Nucleus accumbens (tissue), 56 donors: Measurements from ENCODE around the gene NPHP4.

ENCODE experiments used
- DNase-seq, 56 donors: peaks; one replicate each; lab custom pipeline; 2025; lab: John Stamatoyannopoulos, UW

The NPHP4 gene

DNA sequence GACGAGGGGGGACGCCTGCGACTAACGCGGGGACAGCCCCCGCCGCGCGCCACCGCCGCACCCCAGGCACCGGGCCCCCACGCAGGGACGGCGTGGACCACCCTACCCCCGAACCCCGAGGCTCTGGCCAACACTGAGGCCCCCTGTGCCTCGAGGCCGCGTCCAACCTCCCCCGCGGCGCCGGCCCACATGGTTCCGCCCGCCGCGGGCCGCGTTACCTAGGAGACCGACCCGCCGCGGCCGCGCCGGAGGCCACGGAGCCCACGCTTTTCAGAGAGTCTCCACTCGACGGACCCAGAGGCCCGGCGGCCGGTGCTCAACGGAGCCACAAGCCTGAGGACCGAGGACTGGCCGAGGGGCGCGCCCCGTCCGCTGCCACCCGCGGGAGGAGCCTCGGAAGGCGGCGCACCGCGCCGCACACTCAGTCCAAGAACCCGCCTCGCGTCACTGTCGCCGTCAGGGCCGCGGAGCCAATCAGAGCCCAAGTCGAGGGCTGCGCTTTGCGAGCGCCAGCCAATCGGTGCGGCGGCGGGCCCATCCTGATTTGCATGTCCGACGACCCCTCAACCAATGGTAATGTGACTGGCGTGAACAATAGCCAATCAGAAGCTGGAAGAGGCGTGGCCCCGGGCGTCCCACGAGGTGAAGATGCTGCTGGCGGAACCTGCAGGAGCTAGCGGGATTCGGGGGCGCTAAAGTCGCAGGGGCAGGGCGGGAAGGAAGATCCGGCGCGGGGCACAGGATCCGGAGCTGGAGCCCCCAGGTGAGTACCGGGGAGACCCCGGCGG is at the start of gene NPHP4:
Gene NPHP4 (minus strand): TSS at position 400 of the 788 bp plus-strand sequence. CDS start 6,136 bp downstream, outside the sequence.
- DNase-seq, result peak; percentile 89 to 100 (median 99)

DNA sequence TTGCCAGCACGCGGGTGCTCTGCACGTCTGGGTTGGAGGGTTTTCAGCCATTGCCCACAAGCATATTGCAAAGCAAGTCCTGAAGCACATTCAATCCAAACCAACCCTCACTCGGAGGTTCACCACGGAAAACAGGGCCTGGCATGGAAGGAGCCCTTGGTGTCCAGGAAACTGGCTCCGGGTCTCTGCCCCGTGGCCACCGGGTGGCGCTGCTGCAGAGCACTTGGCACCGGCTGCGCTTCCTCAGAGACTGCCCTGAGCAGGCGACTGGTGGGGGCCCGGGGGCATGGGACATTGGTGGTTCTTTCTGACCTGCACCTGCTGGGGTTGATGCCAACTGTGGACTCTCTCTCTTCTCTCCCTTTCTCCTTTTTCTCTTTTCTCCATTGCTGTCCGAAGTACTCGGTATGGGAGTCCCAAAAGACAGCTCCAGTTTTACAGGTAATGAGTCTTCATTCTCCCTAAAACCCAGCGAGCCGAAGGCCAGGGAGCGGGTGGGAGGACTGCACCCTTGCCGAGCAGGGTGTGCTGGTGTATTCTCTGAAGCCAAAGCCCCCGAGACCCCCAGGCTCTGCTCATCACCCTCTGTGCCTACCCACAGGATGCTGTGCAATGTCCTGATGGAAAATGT is 49.3 kb upstream of the NPHP4 start:
- DNase-seq, result peak in 6 of 56 donors; percentile 6 to 32 (median 22)

DNA sequence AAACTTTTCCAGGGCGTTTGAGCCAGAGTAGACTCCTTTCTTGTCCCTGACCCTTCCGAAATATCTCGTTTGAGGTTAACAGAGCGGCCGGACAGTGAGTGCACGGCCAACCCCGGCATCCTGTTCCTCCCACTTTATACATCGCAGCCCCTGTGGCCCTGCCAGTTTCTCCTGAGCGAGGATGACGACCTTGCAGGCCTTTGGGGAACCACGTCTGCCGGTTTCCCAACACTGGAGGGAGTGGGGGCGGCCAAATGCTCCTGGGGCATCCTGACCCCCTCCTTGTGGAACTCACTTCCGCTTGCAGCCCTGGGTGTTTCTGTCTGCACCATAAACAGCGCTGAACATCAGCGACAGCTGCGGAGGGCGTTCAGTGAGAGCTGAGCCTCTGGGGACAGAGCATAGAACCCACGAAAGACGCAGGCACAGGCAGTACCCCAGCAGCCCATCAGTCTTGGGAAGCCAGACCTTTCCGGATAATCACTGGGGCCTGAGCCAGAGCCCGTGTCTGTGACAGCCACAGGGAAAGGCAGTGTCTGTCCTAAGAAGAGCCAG is 48.7 kb upstream of the NPHP4 start:
- no peak for DNase-seq

DNA sequence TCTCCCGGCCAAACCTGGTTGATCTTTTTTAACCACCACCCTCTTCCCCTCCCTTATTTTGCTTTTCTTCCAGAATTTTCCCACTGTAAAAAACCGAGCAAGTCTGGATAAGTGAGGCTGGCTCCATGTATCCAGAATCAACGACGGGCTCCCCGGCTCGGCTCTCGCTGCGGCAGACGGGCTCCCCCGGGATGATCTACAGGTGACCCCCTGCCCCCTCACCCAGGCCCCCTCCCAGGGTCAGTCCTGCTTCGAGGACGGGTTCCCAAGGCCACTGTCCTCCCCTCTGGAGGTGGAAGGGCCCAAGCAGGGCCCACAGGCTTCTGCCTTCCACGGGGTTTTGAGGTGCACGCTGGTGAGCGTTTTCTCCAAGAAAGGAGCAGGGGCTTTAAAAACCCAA is 48.2 kb upstream of the NPHP4 start:
- no peak for DNase-seq

DNA sequence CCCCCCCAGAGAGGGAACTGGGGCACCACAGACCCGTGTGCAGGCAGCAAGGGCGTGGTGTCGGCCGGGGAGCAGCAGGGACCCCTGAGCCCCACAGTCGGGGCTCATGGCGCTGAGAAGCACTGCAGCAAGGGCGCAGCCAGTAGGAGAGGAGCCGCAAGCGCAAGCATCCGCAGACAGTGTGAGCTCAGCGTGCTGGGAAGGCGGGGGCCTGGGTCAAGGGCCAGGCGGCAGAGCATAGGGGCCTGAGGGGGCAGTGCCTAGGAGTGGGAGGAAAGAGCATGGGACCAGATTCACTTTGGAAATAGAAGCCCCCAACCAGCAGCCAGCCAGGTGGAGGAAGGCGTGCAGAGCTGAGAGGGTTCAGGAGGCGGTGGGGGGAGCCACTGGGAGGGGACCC is 46.8 kb upstream of the NPHP4 start:
- DNase-seq, result no peak

DNA sequence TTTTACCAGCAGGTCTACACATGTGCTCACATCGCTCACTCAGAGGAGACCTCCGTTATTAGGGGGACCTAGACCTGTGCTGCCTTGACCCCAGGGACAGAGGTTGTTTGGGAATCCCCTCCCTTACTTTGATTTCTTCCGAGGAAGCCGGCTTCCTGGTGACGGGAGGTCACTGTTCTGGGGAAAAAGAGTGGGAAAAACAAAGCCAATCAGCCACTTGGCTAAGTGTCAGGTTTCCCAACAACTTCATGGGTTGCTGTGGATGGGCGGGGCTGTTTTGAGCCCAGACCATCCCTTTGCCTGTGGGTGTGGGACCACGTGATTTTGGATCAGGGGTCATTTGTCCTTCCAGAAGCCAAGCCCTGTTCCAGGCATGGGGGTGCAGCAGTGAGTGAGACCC is 46.4 kb upstream of the NPHP4 start:
- no peak for DNase-seq

DNA sequence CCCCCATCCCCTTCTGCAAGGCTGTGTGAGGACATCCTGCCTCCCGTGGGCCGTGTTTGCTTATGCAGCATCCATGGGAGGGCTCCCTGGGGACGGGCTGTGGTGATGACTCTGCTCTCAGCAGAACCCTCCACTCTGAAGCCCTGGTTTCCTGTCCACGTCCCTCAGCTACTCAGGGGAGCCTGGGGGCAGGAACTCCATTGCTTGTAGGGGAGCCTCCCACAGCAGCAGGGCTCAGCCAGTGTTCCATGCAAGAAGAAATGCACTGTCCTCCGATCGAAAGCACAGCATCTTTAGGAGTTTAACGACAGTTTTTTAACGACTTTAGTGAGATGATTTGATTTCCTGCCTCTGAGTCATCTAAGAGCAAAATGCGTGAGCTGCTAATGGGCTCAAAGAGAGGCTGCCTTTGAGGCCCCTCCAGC is 45.1 kb upstream of the NPHP4 start:
- DNase-seq, result no peak

DNA sequence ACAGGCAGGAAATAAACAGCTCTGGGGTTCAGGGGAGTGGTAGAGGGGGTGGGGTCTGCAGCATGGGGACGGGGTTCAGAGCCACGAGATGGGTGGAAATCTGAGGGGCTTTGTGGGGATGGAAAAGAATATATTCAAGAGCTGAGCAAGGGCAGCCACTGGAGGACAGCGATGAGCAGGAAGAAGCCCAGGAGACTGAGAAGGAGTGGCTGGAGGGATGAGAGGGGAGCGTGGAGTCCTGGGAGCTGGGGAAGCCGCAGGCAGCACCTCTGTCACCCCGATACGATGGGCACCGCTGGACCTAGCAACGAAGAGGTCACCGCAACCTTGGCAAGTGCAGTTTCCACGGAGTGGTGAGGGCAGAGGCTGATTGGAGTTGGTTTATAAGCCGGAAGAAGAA is 43.5 kb upstream of the NPHP4 start:
- DNase-seq, result no peak

DNA sequence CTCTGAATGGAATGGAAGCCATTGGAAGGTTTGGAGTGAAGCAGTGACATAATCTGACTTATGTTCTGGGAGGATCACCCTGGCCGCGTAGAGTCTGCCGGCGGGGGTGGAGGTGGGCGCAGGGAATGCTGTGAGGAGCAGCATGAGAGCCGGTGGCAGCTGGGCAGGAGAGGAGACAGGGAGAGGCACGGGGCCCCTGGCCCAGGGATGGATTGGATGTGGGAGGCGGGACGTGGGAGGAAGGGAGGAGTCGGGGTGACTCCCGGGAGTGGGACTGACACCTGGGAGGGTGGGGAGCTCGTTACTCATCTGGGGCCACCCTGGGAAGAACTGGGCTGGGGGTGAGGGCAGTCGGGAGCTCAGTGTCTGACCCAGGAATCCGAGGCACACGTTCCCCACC is 43.1 kb upstream of the NPHP4 start:
- peak in 6 of 56 donors; percentile 10 to 57 (median 18) for DNase-seq

DNA sequence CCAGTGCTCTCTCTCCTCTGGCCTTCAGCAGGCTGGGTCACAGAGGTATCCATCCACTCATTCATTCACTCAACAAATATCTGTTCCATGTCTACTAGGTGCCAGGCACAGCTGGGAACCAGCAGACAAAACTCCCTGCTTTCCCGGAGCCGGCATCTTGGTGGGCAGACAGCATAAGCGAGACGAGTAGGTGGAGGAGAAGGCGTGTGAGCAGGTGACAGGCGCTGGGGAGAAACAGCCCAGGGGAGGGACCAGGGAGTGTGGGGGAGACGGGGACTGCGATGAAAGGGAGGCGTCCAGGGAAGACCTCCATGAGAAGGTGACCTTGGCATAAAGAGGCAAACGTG is 42.5 kb upstream of the NPHP4 start:
- DNase-seq, result peak in 11 of 56 donors; percentile 10 to 64 (median 39)

DNA sequence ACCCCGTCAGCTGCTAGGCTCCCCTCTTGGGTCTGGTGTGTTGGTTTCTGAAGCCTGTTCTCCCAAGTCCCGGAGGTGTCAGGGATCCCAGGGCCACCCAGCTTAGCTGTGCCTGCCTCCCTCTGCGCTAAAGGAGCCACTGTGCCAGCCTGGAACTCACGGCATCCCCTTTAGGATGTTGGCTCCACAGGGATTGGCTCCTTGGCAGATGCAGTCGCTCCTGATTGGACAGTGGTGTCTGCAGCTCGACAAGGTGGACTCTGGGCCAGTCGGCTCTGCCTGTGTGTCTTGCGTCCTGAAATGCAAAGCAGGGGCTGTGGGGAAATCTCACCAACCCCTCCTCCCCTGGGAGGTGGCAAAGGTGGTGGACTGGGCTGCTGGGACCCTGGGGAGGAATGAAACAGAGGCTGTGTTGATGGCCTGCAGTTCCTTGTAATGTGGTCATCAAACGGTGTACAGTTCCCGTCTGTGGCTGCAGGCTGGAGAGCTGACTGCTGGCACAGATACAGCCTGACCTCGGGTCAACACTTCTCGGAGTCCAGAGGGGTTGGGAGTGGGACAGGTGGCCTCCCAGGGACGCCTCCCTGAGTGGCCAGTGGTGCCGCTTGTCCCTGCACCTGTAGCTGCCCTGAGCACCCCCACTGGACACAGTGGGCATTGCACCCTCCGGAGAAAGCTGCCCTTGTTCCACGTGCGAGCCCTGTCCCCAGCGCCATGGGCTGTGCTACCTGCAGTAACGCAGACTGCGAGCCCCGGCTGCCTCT is 41.9 kb upstream of the NPHP4 start:
- DNase-seq, result peak in 31 of 56 donors; percentile 7 to 69 (median 24)

DNA sequence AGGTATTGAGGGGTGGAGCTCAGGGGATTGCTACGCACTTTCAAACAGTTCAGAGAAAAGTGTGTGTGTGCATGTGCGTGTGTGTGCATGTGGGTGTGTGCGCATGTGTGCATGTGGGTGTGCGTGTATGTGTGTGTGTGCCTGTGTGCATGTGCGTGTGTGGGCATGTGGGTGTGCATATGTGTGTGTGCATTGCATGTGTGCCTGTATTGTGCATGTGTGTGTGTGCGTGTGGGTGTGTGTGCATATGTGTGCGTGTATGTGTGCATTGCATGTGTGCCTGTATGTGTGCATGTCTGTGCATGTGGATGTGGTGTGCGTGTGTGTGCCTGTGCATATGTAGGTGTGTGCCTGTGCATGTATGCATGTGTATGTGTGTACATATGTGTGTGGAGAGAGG is 40.9 kb upstream of the NPHP4 start:
- peak in 6 of 56 donors; percentile 9 to 29 (median 20) for DNase-seq

DNA sequence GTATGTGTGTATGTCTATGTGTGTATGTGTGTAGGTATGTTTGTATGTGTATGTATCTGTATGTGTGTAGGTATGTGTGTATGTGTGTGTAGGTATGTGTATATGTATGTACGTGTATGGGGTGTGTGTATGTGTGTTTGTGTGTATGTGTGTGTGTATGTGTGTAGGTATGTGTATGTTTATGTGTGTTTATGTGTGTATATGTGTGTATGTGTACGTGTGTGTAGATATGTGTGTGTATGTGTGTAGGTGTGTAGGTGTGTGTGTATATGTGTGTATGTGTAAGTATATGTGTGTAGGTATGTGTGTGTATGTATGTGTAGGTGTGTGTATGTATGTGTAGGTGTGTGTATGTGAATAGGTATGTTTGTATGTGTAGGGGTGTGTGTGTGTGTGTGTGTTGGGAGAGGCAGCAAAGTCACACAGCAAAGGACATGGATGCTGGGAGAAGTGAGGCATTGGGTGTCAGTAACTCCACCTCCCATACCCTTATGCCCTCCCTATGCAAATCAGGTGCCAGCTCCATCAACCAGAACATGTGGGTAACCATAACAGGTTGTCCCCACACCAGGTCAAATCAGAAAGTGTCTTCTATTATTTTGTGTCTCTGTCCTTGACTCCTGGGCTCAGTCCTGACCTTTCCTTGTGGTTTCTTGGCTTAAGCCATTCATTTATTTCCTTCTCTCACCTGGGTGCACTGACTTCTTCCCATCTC is 38.5 kb upstream of the NPHP4 start:
- no peak for DNase-seq

DNA sequence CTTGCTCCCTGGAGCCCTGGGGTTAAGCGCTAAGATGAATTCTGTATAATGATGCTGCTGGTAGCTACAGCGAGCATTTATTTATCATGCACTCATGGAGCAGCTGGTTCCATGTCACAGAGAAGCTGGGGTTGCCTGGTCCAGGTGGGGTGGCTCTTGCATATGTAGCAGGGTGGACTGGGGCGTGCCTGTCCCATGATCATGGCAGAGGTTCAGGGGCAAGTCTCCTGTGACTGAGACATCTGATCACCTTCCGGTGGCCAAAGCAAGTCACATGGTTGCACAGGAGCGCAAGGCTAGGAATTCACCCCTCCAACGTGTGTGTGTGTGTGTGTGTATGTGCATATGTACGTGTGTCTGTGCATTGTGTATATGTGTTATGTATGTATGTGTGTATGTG is 37.9 kb upstream of the NPHP4 start:
- DNase-seq, result no peak

DNA sequence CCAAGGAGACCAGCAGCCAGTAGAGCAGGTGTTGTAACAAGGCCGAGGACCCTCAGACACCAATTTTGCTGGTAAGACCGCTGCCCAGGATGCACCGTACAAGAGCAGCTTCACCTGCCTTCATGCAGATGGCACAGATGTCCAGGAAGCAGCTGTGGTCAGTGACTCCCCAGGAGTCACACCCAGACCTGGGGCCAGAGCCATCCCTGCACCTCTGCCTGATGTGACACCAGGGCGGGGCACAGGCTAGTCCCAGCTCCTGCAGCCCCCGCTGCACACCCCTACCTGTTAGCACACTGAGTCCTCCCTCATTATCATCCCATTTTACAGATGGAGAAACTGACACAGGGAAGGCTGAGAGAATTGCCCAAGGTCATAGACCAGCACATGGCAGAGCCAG is 37.1 kb upstream of the NPHP4 start:
- no peak for DNase-seq

DNA sequence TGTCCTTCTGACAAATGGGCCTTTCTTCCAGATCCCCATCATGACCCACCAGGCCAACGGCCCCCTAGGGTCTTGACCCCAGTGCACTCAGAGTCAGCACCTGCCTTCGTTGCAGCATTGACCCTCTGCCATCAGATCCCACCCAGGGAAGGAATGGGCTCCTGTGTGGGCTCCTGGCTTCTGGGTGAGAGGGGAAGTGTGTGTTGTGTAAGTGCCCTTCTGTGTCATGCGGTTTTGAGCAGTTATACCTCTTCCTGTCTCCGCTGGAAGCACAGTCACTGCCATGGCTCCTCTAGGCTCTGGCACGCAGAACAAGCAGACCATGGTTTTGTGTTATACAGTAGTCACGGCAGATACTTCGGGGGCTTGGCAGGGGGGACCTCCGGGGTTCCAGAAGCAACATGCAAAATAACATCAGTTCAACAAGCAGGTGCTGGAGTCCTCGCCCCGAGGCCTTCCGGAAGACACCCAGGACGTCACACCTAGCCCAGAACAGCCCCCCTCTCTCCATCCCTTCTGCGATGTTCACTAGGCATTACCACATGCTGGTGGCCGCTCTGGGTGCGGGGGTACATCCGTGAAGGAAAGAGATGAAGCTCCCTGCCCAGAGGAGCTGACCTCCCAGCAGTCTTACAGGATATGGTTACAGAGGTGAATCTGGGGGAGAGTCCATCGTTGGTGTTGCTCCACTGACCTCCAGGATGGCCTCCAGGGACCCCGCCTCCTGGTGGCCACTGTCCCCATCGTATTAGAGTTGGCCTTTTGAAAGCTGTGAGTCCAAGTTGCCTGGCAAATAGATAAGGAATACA is 36.0 kb upstream of the NPHP4 start:
- peak in 2 of 56 donors; percentile 5 to 14 for DNase-seq

DNA sequence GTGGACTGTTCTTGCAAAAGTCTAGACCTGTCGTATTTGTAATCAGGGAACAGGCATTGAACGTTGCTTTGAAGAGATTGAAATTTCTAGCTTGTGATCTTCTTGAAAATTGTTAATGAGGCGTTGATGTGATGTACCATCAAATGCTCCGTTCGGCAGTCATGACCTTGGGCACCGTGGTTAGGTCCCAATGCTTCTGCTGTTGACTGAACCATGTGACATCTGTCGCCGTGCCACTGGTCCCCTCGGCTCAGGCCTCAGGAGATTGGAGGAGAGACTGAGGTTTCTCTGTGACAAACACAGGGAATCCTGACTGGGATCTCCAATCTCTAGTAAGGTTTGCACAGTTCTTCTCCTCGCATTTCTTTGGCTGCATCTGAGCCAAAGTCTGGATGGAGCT is 35.4 kb upstream of the NPHP4 start:
- no peak for DNase-seq

DNA sequence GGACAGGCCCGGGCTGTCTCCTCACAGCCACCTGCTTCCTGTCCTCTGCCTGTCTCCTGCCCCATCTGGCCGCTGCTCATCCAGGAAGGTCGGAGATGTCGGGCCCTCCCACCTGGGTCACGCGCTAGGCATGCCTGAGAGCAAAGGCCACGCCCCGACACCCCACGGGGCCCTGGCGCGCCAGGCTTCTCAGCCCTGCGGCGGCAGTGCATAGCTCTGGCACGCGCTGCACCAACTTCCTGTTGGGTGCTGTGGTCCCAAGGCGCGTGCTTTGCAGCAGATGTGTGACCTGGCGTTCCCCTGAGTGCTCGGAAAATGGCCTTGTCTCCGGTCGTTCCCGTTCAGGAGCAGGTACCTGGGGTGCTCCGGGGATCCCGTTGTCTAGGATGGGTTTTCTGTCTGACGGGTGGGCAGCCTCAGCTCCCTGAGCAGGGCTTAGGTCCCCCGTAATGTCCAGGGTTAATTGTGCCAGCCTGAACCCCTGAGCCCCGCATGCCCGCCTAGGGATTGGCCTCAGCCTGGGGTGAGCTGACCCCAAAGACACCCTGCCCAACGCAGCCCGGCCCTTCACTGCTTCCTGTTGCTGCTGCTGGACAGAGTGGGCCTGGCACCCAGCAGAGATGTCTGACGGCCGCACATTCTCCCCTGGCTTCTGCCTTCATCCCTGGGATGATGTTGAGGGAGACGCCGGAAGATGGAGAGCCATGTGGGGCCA is 34.0 kb upstream of the NPHP4 start:
- DNase-seq, result peak in 11 of 56 donors; percentile 6 to 46 (median 17)
